MM.1S (cell line): ENCODE data around the gene OXLD1.
"Not testable (repeated sequence)": the region's sequence is repeated elsewhere in the genome, so short reads cannot be mapped to it uniquely, and the experiment has no call there.

ENCODE experiments used
- DNase-seq: peaks from one replicate; pipeline ENCODE4 v3.0.0-alpha.2; 2015
- H2AFZ ChIP-seq: fragments of 300-600 bp; sonication (generic); 2 replicates; pipeline ENCODE4 v1.6.0; 2016; ENCODE audit warnings: antibody characterized with exemption, low read length
- H3F3A ChIP-seq: fragments of 300-600 bp; sonication (generic); 2 replicates; pipeline ENCODE4 v1.6.1; 2016; ENCODE audit warnings: mild to moderate bottlenecking, antibody characterized with exemption, low read length, moderate library complexity, mixed read lengths; ENCODE audit not compliant: insufficient read depth
- H3K27ac ChIP-seq: fragments of 300-600 bp; sonication (generic); 2 replicates; pipeline ENCODE4 v1.5.1; 2016; ENCODE audit warnings: mild to moderate bottlenecking, low read length
- H3K27me3 ChIP-seq: fragments of 300-600 bp; sonication (generic); replicated peaks from 2 replicates; pipeline ENCODE4 v1.6.0; 2016; ENCODE audit warnings: low read length; ENCODE audit not compliant: insufficient read depth
- H3K36me3 ChIP-seq: fragments of 300-600 bp; sonication (generic); replicated peaks from 2 replicates; pipeline ENCODE4 v1.6.1; 2016; ENCODE audit warnings: mild to moderate bottlenecking, low read length, mixed read lengths; ENCODE audit not compliant: insufficient read depth
- H3K4me1 ChIP-seq: fragments of 300-600 bp; sonication (generic); 2 replicates; pipeline ENCODE4 v1.6.1; 2016; ENCODE audit warnings: low read length, mixed read lengths
- H3K4me2 ChIP-seq: fragments of 300-600 bp; sonication (generic); 2 replicates; pipeline ENCODE4 v1.6.0; 2016; ENCODE audit warnings: low read depth, low read length
- H3K4me3 ChIP-seq: fragments of 300-600 bp; sonication (generic); 2 replicates; pipeline ENCODE4 v1.5.1; 2016; ENCODE audit warnings: low read length, mixed read lengths
- H3K79me2 ChIP-seq: fragments of 300-600 bp; sonication (generic); 2 replicates; pipeline ENCODE4 v1.6.1; 2016; ENCODE audit warnings: mixed run types, low read length, mixed read lengths
- H3K9ac ChIP-seq: fragments of 300-600 bp; sonication (generic); 2 replicates; pipeline ENCODE4 v1.6.1; 2016; ENCODE audit warnings: low read length, mixed read lengths
- H3K9me2 ChIP-seq: fragments of 300-600 bp; sonication (generic); replicated peaks from 2 replicates; pipeline ENCODE4 v1.6.1; 2016; ENCODE audit warnings: mild to moderate bottlenecking, low read length, mixed read lengths; ENCODE audit not compliant: insufficient read depth
- H3K9me3 ChIP-seq: fragments of 300-600 bp; sonication (generic); replicated peaks from 2 replicates; pipeline ENCODE4 v1.6.1; 2016; ENCODE audit warnings: mild to moderate bottlenecking, low read length, mixed read lengths; ENCODE audit not compliant: insufficient read depth
- H4K20me1 ChIP-seq: fragments of 300-600 bp; sonication (generic); 2 replicates; pipeline ENCODE4 v1.6.1; 2016; ENCODE audit warnings: mild to moderate bottlenecking, low read length, moderate library complexity, mixed read lengths; ENCODE audit not compliant: insufficient read depth
- CTCF ChIP-seq: fragments of 300-600 bp; sonication (generic); IDR thresholded peaks from 2 replicates; pipeline ENCODE4 v1.5.1; 2016; ENCODE audit warnings: antibody characterized with exemption, low read length, mixed read lengths
- EZH2 ChIP-seq: fragments of 300-600 bp; sonication (generic); optimal IDR thresholded peaks from 2 replicates; pipeline ENCODE3; 2017; ENCODE audit warnings: low read depth, mild to moderate bottlenecking, antibody characterized with exemption, low read length, mixed read lengths
- EZH2phosphoT487 ChIP-seq: fragments of 300-600 bp; sonication (generic); IDR thresholded peaks from 2 replicates; pipeline ENCODE4 v1.6.1; 2018; ENCODE audit warnings: antibody characterized with exemption, low read length

Gene OXLD1

GRCh38 chr17:81676906-81677305, 10.5 kb upstream of the OXLD1 start:
- Histone ChIP-seq H3K9me3 (no peaks in the 10 kb centered on the region), H3K9me2 (no peaks in the 10 kb centered on the region), H3K36me3 (no peaks in the 10 kb centered on the region), H3K79me2 (peaks cover 3% of the 10 kb centered on the region), H3K9ac (no peak overlapping the region), H3K4me2 (no peak overlapping the region), H3K27me3 (no peaks in the 10 kb centered on the region), H3K4me1 (no peaks in the 10 kb centered on the region), H2AFZ (no peak overlapping the region), H3F3A (0 out of 2 replicates have a peak, but pooled peaks cover 4% of the 10 kb centered on the region), H3K4me3 (no peak overlapping the region), H4K20me1 (no peaks in the 10 kb centered on the region), H3K27ac (no peak overlapping the region)
- DNase-seq: no peak
- TF ChIP-seq EZH2phosphoT487: no peak
- TF ChIP-seq CTCF: no peak
- TF ChIP-seq EZH2: no peak

GRCh38 chr17:81675515-81676221, 9.3 kb upstream of the OXLD1 start:
- not testable (repeated sequence) for H3K4me2 ChIP-seq, H3K27ac ChIP-seq, H3K36me3 ChIP-seq, H3K79me2 ChIP-seq, DNase-seq, H3K4me3 ChIP-seq, H3K4me1 ChIP-seq, H2AFZ ChIP-seq, H4K20me1 ChIP-seq, H3K9me3 ChIP-seq, H3F3A ChIP-seq, H3K9me2 ChIP-seq, H3K9ac ChIP-seq, H3K27me3 ChIP-seq
- TF ChIP-seq CTCF: peak; percentile 38

- H3K4me2 ChIP-seq: no peak overlapping the region
- no peaks in the 10 kb centered on the region for H3K4me1 ChIP-seq
- no peaks in the 10 kb centered on the region for H3K36me3 ChIP-seq
Observed at GRCh38 chr17:81673561-81674258, 7.3 kb upstream of the OXLD1 start.

More at GRCh38 chr17:81673561-81674258, 7.3 kb upstream of the OXLD1 start:
- H3K27me3 ChIP-seq: no peaks in the 10 kb centered on the region
- no peak for DNase-seq
- 0 out of 2 replicates have a peak, but pooled peaks cover 4% of the 10 kb centered on the region for H3F3A ChIP-seq
- H3K27ac ChIP-seq: no peak overlapping the region
- no peak overlapping the region for H2AFZ ChIP-seq
- TF ChIP-seq EZH2phosphoT487: no peak
- TF ChIP-seq CTCF: no peak
- TF ChIP-seq EZH2: no peak
- H3K9me2 ChIP-seq: no peaks in the 10 kb centered on the region
- H4K20me1 ChIP-seq: no peaks in the 10 kb centered on the region
- no peaks in the 10 kb centered on the region for H3K9me3 ChIP-seq
- no peak overlapping the region for H3K9ac ChIP-seq
- no peak overlapping the region for H3K4me3 ChIP-seq
- H3K79me2 ChIP-seq: 0 out of 2 replicates have a peak, but pooled peaks cover 8% of the 10 kb centered on the region
